ENCODE measurements around the gene EPHB2.

The EPHB2 gene

DNA sequence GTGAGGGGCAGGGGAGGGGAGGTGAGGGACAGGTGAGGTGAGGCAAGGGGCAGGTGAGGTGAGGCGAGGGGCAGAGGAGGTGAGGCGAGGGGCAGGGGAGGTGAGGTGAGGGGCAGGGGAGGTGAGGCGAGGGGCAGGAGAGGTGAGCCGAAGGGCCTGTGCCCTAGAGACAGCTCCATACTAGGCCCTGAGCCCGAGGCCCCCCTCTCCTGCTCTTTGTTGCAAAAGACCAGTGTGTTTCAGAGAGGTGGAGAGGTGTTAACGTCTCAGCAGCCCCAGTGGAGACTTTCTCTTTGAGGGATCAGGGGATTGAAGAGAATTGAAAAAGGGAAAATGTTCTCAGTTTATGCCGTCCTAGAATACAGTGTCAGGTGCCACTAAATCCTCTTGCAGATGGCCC, 44.2 kb downstream of the EPHB2 start:
- Histone ChIP-seq H3K4me3 (ENCODE audit: low read depth, low read length) (no peak overlapping the region), H3K27ac (ENCODE audit: extremely low read depth, low read depth, low read length) (no peak overlapping the region), H3K4me1 (ENCODE audit: control insufficient read depth, insufficient read depth, low read length) (peaks cover 5% of the 10 kb centered on the region), H3K9me3 (ENCODE audit: control insufficient read depth, insufficient read depth, low read depth, low read length) (no peaks in the 10 kb centered on the region), H3K36me3 (ENCODE audit: control insufficient read depth in 2 of 2, insufficient read depth in 1 of 2, low read length in 2 of 2) (no peaks in the 10 kb centered on the region)
- CTCF ChIA-PET: no interaction called here
- no peak for TF ChIP-seq ZNF335 (tag by site-specific recombination; conservative IDR thresholded peaks at IDR 0.05)
- POLR2A ChIA-PET: no interaction called here

DNA sequence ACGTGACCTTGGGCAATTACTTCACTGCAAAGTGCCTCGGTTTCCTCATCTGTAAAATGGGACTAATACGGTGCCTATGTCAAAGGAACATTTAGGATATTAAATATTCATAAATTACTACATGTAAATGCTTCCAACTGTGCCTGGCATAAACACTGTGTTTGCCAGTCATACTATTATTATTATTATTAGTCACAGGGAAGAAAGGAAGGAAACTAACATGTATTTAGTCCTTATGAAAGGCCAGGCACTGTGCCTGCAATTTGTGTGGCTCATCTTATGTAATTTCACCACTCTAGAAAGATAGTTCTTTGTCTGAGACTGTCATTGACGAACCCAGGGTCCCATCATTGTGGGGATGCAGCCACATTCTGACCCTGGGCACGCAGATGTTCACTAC, 45.0 kb downstream of the EPHB2 start:
- CTCF ChIA-PET: interaction anchor here (0.6 kb wide), 1 partner anchor 27 kb away, joined by 3 read pairs; no protein-coding TSS in a partner anchor
- no peak overlapping the region for H3K4me3 ChIP-seq (ENCODE audit: low read depth, low read length)
- H3K36me3 ChIP-seq (ENCODE audit: control insufficient read depth in 2 of 2, insufficient read depth in 1 of 2, low read length in 2 of 2): no peaks in the 10 kb centered on the region
- H3K4me1 ChIP-seq (ENCODE audit: control insufficient read depth, insufficient read depth, low read length): peaks cover 1% of the 10 kb centered on the region
- H3K9me3 ChIP-seq (ENCODE audit: control insufficient read depth, insufficient read depth, low read depth, low read length): no peaks in the 10 kb centered on the region
- TF ChIP-seq, protein P1, sequence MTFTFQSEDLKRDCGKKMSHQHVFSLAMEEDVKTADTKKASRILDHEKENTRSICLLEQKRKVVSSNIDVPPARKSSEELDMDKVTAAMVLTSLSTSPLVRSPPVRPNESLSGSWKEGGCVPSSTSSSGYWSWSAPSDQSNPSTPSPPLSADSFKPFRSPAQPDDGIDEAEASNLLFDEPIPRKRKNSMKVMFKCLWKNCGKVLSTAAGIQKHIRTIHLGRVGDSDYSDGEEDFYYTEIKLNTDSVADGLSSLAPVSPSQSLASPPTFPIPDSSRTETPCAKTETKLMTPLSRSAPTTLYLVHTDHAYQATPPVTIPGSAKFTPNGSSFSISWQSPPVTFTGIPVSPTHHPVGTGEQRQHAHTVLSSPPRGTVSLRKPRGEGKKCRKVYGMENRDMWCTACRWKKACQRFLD (tag by site-specific recombination; IDR thresholded peaks at IDR 0.05): no peak
- TF ChIP-seq, protein P2, sequence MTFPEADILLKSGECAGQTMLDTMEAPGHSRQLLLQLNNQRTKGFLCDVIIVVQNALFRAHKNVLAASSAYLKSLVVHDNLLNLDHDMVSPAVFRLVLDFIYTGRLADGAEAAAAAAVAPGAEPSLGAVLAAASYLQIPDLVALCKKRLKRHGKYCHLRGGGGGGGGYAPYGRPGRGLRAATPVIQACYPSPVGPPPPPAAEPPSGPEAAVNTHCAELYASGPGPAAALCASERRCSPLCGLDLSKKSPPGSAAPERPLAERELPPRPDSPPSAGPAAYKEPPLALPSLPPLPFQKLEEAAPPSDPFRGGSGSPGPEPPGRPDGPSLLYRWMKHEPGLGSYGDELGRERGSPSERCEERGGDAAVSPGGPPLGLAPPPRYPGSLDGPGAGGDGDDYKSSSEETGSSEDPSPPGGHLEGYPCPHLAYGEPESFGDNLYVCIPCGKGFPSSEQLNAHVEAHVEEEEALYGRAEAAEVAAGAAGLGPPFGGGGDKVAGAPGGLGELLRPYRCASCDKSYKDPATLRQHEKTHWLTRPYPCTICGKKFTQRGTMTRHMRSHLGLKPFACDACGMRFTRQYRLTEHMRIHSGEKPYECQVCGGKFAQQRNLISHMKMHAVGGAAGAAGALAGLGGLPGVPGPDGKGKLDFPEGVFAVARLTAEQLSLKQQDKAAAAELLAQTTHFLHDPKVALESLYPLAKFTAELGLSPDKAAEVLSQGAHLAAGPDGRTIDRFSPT (tag by site-specific recombination; IDR thresholded peaks at IDR 0.05): no peak
- TF ChIP-seq ZNF555 (tag by site-specific recombination; conservative IDR thresholded peaks at IDR 0.05) (no peak), ZFHX2 (tag by site-specific recombination; conservative IDR thresholded peaks at IDR 0.05) (no peak), ZNF423 (tag by site-specific recombination; IDR thresholded peaks at IDR 0.05) (no peak), ZNF146 (tag by site-specific recombination; IDR thresholded peaks at IDR 0.05) (no peak), ZNF350 (tag by site-specific recombination; IDR thresholded peaks at IDR 0.05) (no peak), ZNF394 (tag by site-specific recombination; IDR thresholded peaks at IDR 0.05; ENCODE audit: borderline replicate concordance) (no peak), ZNF138 (tag by site-specific recombination; IDR thresholded peaks at IDR 0.05; ENCODE audit: borderline replicate concordance) (no peak)
- TF ChIP-seq, protein P3, sequence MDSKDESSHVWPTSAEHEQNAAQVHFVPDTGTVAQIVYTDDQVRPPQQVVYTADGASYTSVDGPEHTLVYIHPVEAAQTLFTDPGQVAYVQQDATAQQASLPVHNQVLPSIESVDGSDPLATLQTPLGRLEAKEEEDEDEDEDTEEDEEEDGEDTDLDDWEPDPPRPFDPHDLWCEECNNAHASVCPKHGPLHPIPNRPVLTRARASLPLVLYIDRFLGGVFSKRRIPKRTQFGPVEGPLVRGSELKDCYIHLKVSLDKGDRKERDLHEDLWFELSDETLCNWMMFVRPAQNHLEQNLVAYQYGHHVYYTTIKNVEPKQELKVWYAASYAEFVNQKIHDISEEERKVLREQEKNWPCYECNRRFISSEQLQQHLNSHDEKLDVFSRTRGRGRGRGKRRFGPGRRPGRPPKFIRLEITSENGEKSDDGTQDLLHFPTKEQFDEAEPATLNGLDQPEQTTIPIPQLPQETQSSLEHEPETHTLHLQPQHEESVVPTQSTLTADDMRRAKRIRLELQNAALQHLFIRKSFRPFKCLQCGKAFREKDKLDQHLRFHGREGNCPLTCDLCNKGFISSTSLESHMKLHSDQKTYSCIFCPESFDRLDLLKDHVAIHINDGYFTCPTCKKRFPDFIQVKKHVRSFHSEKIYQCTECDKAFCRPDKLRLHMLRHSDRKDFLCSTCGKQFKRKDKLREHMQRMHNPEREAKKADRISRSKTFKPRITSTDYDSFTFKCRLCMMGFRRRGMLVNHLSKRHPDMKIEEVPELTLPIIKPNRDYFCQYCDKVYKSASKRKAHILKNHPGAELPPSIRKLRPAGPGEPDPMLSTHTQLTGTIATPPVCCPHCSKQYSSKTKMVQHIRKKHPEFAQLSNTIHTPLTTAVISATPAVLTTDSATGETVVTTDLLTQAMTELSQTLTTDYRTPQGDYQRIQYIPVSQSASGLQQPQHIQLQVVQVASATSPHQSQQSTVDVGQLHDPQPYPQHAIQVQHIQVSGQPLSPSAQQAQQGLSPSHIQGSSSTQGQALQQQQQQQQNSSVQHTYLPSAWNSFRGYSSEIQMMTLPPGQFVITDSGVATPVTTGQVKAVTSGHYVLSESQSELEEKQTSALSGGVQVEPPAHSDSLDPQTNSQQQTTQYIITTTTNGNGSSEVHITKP (tag by site-specific recombination; IDR thresholded peaks at IDR 0.05): no peak
- POLR2A ChIA-PET: no interaction called here
- no peak overlapping the region for H3K27ac ChIP-seq (ENCODE audit: extremely low read depth, low read depth, low read length)

DNA sequence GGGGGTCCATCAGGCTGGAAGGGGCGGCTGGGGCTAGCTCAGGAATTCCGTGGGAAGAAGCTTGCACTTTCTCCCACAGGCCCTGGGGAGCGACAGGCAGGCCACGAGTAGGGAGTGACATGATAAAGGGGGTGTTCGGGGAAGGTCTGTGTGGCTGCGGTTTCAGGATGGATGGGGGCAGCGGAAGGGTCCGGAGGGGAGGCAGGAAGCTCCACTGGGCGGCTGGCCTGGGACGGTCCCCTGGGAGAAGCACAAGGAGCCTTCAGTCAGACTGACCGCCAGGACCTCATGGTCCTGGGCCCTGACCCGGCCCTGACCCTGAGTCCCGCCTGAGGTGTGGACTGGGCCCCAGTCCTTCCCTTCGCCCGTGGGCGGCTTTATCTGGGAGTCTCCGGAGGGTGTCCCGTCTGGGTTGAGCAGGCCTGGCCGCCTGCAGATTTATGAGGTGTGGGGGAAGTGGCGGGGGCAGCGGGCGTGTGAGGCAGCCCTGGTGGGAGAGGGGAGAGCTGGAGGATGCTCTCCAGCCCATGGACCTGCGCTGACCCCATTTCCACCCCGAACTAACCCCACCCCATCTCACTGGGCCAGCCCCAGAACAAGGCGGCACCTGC, 45.6 kb downstream of the EPHB2 start:
- Histone ChIP-seq H3K27ac (ENCODE audit: extremely low read depth, low read depth, low read length) (no peak overlapping the region), H3K36me3 (ENCODE audit: control insufficient read depth in 2 of 2, insufficient read depth in 1 of 2, low read length in 2 of 2) (no peaks in the 10 kb centered on the region), H3K4me1 (ENCODE audit: control insufficient read depth, insufficient read depth, low read length) (no peaks in the 10 kb centered on the region), H3K9me3 (ENCODE audit: control insufficient read depth, insufficient read depth, low read depth, low read length) (no peaks in the 10 kb centered on the region), H3K4me3 (ENCODE audit: low read depth, low read length) (no peak overlapping the region)
- ChIA-PET CTCF (interaction anchor here (0.6 kb wide), 1 partner anchor 27 kb away, joined by 3 read pairs; no protein-coding TSS in a partner anchor), POLR2A (no interaction called here)
- TF ChIP-seq ZNF426 (tag by site-specific recombination; IDR thresholded peaks at IDR 0.05) (no peak), ZNF423 (tag by site-specific recombination; IDR thresholded peaks at IDR 0.05) (0 out of 2 replicates have a peak, but pooled peaks have one; percentile 55), ZIC2 (tag by site-specific recombination; IDR thresholded peaks at IDR 0.05) (peak; percentile 32; the same call in 1 of the 2 replicates), ZFHX2 (tag by site-specific recombination; conservative IDR thresholded peaks at IDR 0.05) (peak; percentile 89), SCRT2 (tag by site-specific recombination; IDR thresholded peaks at IDR 0.05) (peak; percentile 52; the same call in 1 of the 2 replicates), EGR2 (tag by site-specific recombination; IDR thresholded peaks at IDR 0.05; ENCODE audit: low read depth) (peak; percentile 90)
- TF ChIP-seq, protein P4, sequence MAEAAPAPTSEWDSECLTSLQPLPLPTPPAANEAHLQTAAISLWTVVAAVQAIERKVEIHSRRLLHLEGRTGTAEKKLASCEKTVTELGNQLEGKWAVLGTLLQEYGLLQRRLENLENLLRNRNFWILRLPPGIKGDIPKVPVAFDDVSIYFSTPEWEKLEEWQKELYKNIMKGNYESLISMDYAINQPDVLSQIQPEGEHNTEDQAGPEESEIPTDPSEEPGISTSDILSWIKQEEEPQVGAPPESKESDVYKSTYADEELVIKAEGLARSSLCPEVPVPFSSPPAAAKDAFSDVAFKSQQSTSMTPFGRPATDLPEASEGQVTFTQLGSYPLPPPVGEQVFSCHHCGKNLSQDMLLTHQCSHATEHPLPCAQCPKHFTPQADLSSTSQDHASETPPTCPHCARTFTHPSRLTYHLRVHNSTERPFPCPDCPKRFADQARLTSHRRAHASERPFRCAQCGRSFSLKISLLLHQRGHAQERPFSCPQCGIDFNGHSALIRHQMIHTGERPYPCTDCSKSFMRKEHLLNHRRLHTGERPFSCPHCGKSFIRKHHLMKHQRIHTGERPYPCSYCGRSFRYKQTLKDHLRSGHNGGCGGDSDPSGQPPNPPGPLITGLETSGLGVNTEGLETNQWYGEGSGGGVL (tag by site-specific recombination; IDR thresholded peaks at IDR 0.05): peak; percentile 28; the same call in 1 of the 2 replicates
- TF ChIP-seq, protein P5, sequence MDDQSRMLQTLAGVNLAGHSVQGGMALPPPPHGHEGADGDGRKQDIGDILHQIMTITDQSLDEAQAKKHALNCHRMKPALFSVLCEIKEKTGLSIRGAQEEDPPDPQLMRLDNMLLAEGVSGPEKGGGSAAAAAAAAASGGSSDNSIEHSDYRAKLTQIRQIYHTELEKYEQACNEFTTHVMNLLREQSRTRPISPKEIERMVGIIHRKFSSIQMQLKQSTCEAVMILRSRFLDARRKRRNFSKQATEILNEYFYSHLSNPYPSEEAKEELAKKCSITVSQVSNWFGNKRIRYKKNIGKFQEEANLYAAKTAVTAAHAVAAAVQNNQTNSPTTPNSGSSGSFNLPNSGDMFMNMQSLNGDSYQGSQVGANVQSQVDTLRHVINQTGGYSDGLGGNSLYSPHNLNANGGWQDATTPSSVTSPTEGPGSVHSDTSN (CRISPR knock-in tag; IDR thresholded peaks at IDR 0.05): no peak

All from HEK293 (cell line).